GM19240 (cell line): ENCODE data around the gene AIF1L.
"Not testable (repeated sequence)": the region's sequence is repeated elsewhere in the genome, so short reads cannot be mapped to it uniquely, and the experiment has no call there.

Source experiments
- DNase-seq: peaks from one replicate; pipeline ENCODE4 v3.0.0; 2011; ENCODE audit warnings: low spot score; ENCODE audit not compliant: insufficient read length

The AIF1L gene

GRCh38 chr9:131119600-131119999, 23.3 kb downstream of the AIF1L start:
- DNase-seq: no peak

DNA sequence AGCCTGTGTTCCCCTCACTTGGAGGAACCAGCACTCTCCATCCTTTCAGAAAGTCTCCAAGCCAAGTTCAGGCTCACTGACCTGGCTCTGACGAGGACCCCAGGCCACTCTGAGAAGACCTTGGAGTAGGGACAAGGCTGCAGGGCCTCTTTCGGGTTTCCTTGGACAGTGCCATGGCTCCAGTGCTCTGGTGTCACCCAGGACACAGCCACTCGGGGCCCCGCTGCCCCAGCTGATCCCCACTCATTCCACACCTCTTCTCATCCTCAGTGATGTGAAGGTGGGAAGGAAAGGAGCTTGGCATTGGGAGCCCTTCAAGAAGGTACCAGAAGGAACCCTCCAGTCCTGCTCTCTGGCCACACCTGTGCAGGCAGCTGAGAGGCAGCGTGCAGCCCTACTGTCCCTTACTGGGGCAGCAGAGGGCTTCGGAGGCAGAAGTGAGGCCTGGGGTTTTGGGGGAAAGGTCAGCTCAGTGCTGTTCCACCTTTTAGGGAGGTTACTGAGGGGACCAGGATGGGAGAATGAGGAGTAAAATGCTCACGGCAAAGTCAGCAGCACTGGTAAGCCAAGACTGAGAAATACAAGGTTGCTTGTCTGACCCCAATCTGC, 24.4 kb downstream of the AIF1L start:
- DNase-seq: no peak

GRCh38 chr9:131121346-131121745, 25.0 kb downstream of the AIF1L start:
- DNase-seq: no peak

DNA sequence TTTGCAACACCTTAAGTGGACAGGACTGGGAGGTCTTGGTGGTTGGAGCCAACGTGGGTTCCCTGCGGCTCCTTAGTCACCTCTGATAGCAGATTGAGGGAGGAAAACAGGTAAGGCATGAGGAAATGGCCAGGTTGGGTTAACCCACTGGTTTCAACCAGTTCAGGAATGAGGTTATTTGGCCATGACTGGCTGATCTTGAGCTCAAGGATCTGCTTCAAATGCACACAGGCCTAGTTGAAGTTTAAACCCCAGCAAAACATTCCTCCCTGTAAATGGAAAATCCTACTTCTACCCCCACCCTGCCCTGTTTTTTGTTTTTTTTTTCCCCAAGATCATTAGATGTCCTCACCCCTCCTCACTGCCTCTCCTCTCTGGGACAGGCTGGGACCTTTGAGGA, 25.8 kb downstream of the AIF1L start:
- no peak for DNase-seq

DNA sequence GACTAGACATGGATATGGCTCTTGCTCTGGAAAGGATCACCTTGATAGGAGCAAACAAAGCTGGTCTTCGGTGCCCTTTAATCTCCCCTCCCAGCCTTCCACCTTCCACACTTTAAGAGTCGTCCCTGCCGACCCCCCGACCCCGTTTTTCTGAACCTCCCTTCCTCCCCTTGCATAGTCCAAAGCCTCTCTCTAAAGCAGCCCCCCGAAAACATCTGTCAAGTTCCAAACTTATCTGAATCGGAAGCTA, 28.6 kb downstream of the AIF1L start:
- no peak for DNase-seq

GRCh38 chr9:131125288-131126058, 29.1 kb downstream of the AIF1L start, which contains the start of gene NUP214:
Gene NUP214, plus strand, starts transcription at chr9:131125586. Its CDS starts 119 bp downstream, at chr9:131125705.
- DNase-seq: peak; percentile 99

DNA sequence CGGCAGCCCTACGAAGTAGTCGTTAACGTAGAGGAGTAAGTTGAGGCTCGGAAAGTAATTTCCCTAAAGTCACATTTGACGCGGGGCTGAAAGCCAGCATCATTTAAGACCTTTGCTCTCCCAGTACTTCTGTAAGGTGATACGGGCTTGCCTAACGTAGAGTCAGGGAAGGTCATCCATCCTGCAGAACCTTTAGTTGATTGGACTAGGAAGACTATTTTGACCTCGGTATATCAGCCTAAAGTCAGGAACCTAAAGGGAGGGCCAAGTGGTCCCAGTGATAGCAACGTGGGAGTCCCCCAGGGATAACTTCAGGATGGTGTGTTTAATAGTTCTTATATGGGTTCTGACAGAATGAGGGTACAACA, 29.7 kb downstream of the AIF1L start:
- DNase-seq: no peak

DNA sequence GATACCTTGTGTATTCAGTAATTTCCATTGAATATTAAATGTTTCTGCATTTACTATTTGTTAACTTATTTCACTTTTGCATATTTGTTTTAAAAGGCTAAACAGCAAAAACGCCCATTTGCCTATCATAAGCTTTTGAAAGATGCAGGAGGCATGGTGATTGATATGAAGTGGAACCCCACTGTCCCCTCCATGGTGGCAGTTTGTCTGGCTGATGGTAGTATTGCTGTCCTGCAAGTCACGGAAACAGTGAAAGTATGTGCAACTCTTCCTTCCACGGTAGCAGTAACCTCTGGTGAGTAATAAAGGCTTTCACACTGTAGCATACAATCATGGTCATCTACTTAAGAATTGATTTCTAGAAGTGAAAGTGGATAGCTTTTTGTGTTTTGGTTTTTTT, 32.9 kb downstream of the AIF1L start:
- DNase-seq: no peak

DNA sequence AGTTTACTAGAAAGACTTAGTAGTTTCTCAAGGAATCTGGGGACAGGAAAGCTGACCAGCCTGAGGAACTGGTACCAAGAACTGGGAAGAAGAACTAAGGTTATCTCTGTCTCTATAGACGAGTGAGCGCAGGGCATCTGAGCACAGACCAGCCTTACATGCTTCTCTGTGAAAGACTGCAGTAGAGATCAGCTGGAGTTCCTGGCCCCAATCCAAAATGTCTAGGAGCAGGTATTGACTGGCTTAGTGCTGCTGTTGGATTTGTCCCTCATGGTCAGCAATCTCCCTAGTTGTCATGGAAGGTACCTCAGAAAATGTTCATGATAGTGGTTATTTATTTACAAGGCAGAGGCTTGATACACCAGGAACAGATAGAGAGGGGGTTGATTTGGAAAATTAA, 42.3 kb downstream of the AIF1L start:
- no peak for DNase-seq

- DNase-seq: no peak
These were observed 43.8 kb downstream of the AIF1L start for GRCh38 chr9:131140112-131140511.

GRCh38 chr9:131140550-131140949, 44.2 kb downstream of the AIF1L start:
- no peak for DNase-seq

DNA sequence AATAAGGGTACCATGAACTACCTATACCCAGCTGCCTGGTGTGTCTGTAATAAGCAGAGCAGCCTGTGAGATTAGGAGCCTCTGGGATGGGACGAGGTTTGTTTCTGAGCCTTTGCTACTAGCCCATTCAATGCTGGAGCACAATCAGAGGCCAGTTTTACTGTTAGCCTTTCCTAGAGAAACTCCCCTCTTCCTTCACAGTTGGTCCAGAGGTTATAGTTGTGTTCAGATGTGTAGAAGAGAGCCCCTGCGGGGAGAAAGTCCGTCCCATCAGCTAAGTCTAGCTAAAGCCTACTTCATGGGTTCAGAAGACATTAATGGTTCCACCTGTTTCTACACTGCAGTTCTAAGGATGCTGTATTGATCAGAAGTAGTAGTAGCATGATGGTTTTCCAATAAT, 45.8 kb downstream of the AIF1L start:
- DNase-seq: no peak

- DNase-seq: no peak
These were observed 47.9 kb downstream of the AIF1L start for GRCh38 chr9:131144201-131144600.

- no peak for DNase-seq
These were observed 48.9 kb downstream of the AIF1L start for GRCh38 chr9:131145245-131145644.

DNA sequence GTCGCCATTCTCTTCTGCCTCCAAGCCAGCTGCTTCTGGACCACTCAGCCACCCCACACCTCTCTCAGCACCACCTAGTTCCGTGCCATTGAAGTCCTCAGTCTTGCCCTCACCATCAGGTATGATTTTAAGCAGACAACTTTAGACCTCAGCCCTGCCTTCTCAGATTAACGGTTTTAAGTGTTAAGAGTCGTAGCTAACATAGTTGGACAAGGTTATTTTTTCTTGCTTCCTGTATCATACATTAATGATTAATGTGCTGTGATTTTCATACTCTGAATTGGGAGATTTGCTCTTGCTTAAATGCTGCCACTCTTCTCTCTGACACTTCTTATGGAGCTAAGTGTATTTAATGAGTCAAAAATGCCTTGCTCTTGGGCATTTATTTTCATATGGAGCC, 49.9 kb downstream of the AIF1L start:
- no peak for DNase-seq

GRCh38 chr9:131148276-131148675, 51.9 kb downstream of the AIF1L start:
- no peak for DNase-seq

DNA sequence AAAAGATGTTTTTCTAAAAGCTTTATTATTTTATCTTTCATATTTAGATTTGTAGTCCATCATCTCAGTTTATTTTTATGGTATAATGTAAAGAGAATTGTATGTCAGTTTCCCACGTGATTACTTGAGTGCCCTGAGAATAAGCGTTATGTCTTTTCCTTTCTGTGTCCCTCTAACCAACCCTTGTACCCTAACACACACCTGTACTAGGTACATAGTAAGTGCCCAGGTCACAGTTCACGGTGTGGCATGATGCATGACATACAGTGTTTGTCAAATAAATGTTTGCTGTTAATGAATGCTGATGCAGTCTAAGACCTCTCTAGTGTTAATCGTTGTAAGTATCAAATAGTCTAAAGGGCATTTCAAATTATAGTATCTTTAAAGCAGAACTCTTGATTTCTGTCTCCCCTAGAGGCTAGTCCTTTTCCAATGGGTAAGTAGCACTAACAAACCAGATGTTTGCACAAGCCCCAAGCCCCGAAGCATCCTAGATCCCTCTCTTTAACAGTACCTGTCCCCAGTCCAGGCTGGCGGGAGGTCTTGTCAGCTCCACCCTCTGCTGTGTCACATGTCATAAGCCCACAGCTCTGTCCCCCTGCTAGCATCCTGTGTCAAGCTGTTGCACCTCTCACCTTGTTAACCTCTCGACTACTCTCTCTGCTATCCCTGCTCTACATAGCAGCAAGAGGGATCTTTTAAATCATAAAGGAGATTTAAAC, 52.8 kb downstream of the AIF1L start:
- DNase-seq: no peak

- no peak for DNase-seq
These were observed 53.3 kb downstream of the AIF1L start for GRCh38 chr9:131149688-131150053.

DNA sequence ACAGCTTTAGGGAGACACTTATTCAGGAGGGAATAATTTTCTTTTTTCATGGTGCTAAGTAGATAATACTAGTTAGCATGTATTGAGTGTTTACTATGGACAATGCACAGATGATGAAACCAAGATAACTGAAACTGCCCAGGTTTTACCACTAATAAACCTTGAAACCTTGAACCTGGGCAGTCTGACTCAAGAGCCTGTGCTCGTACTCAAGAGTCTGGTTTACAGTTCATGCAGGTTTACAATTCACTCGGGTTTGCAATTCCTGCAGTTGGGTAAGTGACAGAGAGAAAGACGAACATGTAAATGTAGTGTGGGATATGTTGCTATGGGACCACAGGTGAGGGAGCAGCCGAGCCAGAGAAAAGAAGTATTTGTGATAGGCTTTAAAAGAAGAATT, 57.3 kb downstream of the AIF1L start:
- no peak for DNase-seq

DNA sequence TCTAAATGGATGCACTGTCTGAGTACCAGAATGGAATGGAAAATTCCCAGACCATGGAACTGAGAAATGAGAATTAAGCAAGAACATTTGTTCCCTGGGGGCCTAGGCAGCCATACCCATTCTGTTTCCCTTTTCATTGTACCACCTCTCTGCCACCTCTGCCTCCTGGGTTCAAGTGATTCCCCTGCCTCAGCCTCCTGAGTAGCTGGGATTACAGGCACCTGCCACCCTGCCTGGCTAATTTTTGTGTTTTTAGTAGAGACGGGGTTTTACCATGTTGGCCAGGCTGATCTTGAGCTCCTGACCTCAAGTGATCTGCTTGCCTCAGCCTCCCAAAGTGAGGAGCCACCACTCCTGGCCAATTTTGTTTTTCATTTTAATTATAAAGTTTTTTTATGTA, 62.3 kb downstream of the AIF1L start:
- DNase-seq: not testable (repeated sequence)

DNA sequence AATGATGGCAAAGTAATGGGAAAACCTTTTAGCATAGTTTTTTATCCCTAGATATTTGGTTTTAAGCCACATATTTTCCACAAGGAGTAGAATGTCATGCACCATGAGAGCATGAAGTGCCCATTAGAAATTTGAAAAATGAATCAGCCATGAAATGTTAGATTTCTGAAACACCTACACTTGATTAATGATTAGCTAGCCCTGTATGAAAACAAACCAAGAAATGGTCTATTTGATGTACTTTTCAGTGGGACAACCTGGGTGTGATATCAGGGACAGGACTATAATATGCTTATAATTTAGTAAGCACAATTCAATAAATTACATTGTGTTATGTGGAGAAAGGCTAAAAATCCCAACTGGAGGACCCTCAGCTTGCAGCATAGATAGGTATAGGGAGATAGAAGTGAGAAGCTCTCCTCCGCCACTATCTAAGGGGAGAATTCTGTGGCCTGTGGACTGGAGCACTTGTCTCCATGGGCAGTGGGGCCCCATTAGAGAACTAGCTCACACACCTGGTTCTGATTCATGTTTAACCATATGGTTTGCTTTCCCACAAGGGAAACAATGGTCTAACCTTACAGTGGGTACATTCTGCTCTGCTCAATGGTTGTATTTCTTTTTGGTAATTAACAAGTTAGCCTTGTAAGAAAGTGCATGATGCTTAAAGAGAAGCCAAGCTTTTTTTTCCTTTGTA, 64.2 kb downstream of the AIF1L start:
- no peak for DNase-seq

DNA sequence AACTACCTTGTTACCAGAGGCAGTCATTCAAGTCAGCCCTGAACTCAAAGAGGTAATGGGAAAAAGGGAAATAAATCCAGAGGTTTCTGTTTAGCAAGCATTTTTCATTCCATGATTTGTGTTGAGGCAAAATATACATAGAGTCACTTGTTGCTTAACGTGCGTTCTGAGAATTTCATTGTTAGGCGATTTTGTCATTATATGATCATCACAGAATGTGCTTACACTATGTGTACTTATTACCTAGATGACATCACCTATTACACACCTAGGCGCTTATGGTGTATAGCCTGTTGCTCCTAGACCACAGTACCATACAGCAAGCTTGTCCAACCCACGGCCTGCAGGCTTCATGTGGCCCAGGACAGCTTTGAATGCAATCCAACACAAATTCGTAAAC, 65.3 kb downstream of the AIF1L start:
- no peak for DNase-seq
